Cerebellar cortex (tissue), 1 donor: ENCODE results near the gene NIPSNAP2.
A peak's percentile ranks its signal among the peaks of the same experiment; 100 is the strongest.
"Not testable (repeated sequence)": the region's sequence is repeated elsewhere in the genome, so short reads cannot be mapped to it uniquely, and the experiment has no call there.

ENCODE experiments used
- DNase-seq: peaks from one replicate; pipeline ENCODE4 v3.0.0-alpha.2; 2015; ENCODE audit warnings: low spot score

Gene NIPSNAP2

DNA sequence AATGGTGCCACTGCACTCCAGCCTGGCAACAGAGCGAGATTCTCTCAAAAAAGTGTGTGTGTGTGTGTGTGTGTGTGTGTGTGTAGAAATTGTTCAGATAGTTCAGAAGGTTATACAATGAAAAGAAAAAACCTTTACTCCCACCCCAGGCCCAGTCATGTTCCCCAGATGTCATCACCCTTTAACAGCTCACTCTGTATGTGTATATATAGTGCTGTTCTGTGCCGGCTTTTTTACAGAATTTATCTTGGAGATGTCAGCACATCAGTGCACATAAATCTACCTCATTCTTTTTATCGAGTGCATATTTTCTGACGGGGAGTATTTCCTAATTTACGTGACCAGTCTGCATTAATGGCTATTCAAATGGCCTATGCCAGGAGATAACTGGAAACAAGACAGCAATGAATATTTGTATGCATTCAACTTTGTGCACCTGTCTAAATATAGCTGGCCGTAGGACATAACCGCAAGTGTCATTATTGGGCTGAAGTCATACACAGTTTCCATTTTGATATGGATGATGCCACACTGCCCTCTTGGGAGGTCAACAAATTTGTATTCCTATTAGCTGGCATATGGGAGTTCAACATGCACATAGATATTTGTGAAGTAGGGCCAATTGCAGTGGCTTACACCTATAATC lies 11.7 kb downstream of the NIPSNAP2 start:
- DNase-seq: no peak

DNA sequence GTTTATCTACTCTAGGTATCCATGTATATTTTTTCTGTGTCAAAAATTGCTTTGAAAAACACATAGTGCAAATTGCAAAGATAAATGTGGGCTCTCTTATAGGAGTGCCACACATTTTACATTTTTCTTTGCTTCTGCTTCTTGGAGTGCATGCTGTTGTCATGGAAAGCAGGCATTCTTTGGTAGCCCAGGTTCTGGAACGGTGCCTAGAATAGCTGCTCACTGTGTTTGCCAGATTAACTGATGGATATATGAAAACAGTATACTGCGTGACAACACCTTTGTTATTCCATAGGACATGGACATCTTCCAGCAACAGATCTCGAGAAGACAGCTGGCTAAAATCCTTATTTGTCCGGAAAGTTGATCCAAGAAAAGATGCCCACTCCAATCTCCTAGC lies 13.4 kb downstream of the NIPSNAP2 start:
- DNase-seq: peak; percentile 53

GRCh38 chr7:55980266-55980665 lies 15.9 kb downstream of the NIPSNAP2 start:
- no peak for DNase-seq

DNA sequence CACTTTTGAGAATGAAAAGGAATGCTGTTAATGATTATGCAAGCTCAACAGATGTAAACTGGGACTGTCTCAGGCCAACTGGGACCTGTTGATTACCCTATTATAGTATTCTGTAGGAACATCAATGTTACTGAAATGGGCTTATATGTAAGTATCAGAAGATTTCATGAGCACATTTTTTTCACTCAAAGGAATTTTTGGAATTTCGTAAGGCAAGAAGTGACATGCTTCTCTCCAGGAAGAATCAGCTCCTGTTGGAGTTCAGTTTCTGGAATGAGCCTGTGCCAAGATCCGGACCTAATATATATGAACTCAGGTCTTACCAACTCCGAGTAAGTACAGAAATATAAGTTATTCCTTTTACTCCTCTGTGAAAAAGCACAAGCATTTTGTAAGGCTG lies 19.2 kb downstream of the NIPSNAP2 start:
- DNase-seq: no peak

- DNase-seq: no peak
These were observed 28.0 kb downstream of the NIPSNAP2 start for GRCh38 chr7:55992346-55992745.

DNA sequence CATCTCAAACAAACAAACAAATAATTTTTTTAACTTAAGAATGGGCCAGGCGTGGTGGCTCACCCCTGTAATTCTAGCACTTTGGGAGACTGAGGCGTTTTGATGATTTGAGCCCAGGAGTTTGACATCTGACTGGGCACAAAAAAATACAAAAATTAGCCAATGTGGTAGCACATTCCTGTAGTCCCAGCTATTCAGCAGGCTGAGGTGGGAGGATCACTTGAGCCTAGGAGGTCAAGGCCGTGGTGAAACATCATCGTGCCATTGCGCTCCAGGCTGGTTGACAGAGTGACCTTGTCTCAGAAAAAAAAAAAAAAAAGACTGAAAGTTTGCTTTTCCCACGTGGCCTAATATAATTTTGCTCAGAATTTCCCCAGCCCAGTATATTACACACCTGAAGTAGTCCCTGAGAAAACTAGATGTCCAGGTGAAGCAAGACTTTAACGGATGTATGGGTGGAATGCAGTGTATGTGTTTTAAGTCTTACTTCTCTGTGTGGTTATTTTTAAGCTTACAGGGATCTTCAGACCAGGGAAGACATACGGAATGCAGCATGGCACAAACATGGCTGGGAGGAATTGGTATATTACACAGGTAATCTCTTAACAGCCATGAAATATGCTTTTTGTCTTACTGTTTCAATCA lies 32.6 kb downstream of the NIPSNAP2 start:
- DNase-seq: no peak

- DNase-seq: no peak
These were observed 39.4 kb downstream of the NIPSNAP2 start for GRCh38 chr7:56003749-56004148.

GRCh38 chr7:56007167-56007652 lies 42.8 kb downstream of the NIPSNAP2 start:
- DNase-seq: no peak

DNA sequence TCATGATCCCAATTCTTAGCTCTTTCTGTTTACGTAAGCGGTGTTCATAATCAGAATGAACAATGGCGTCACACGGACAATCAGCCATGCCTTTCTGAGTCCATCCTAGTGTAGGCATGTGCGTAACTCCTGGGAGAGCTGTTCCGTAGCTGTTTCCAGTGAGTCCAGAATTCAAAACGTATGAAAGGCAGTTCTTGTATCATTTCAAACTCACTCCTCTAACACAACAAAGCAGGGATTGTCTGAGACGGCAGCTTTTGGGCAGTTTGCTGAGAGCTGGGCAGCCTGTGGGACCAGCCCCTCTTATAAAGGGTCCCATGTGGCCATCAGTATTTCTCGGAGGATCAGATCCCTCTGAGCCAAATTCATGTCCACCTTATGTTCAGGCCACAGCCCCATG lies 43.5 kb downstream of the NIPSNAP2 start:
- no peak for DNase-seq

- peak; percentile 39 for DNase-seq
These were observed 45.3 kb downstream of the NIPSNAP2 start for GRCh38 chr7:56009695-56010094.

- not testable (repeated sequence) for DNase-seq
These were observed 52.6 kb downstream of the NIPSNAP2 start for GRCh38 chr7:56017015-56017414.

DNA sequence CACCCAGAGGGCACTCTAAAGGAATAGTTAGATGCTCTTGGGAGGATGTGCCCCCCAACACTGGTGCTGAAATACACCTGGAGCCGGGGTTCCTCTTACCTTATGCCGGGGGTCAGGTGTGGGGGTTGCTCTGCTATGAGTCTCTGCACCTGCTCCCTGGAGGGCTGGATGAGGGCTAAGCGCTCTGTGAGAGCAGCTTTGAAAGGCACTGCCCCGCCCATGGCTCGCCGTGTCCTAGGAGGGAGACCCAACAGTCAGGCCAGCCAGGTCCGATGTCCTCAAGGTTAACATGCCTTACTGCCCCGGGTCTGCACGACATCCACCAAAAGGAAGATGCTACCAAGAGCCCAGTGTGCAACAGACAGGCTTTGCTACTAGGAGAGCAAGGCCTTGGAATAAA lies 55.1 kb downstream of the NIPSNAP2 start:
- no peak for DNase-seq

DNA sequence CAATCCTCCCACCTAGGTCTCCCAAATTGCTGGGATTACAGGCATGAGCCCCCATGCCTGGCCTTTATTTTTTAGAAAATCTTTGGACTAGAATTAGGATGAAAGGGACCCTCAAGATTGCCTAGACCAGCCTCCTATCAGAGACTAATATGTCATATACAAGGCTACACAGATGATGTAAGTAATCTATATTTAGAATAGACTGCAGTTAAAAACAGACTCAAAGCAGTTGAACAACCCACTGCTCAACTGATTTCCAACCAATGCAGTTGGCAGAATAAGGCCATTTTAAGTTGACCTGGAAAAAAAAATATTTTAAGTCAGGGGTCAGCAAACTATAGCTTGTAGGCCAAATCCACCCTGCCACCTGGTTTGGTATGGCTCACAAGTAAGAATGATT lies 59.1 kb downstream of the NIPSNAP2 start:
- DNase-seq: no peak

DNA sequence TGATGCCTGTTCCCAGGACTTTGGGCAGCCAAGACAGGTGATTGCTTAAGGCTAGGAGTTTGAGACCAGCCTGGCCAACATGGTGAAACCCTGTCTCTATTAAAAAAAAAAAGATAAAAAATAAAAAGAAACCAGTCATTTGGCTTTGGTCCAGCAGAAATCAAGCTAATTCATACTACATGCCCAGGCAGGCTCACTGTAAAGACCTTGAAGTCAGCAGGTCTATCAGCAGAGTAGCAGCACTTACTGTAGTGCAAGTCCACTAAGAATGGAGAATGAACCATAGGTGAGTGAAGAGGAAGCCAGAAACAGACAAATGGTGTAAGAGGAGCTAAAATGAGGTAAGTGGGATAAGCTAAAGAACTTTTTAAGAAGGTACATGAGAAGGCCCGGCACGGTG lies 62.2 kb downstream of the NIPSNAP2 start:
- DNase-seq: no peak

- DNase-seq: no peak
These were observed 64.7 kb downstream of the NIPSNAP2 start for GRCh38 chr7:56028942-56029630.

DNA sequence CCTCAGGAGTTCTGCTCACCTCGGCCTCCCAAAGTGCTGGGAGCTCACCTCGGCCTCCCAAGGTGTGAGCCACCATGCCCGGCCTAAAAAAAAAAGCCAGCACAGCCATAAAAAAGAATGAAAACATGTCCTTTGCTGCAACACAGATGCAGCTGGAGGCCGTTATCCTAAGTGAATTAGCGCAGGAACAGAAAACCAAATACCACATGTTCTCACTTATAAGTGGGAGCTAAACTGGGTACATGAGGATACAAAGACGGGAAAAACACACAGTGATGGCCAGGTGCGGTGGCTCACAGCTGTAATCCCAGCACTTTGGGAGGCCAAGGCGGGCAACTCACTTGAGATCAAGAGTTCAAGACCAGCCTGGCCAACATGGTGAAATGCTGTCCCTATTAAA lies 66.0 kb downstream of the NIPSNAP2 start:
- DNase-seq: no peak

GRCh38 chr7:56031556-56031955 lies 67.2 kb downstream of the NIPSNAP2 start:
- DNase-seq: not testable (repeated sequence)

DNA sequence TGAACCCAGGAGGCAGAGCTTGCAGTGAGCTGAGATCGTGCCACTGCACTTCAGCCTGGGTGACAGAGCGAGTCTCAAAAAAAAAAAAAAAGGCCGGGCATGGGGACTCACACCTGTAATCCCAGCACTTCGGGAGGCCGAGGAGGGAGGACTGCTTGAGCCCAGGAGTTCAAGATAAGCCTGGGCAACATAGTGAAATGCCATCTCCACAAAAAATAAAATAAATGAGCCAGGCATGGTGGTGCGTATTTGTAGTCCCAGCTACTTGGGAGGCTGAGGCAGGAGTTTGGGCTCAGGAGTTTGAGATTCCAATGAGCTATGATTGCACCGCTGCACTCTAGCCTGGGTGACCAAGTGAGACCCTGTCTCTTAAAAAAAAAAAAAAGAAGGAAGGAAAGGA lies 68.2 kb downstream of the NIPSNAP2 start:
- DNase-seq: not testable (repeated sequence)

GRCh38 chr7:56033671-56034432 lies 69.5 kb downstream of the NIPSNAP2 start:
- peak; percentile 83 for DNase-seq

DNA sequence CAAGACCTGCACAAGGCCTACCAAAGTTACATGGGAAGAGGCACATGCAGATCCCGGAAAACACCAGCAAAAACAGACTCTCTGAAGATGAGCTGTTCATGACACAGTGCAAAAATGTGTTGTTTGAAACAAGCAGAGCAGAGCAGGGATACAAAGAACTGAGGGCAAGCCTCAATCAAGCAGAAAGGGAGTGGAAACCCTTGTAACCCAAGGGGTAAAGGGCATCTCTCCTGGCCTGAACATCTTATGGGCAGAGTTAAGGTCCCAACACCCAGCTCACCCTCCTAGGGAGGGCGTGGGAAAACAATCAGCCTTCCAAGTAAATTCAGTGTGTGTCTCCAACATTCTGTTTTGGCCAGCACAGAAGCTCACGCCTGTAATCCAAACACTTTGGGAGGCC lies 76.3 kb downstream of the NIPSNAP2 start:
- DNase-seq: no peak

GRCh38 chr7:56045758-56046157 lies 81.4 kb downstream of the NIPSNAP2 start:
- not testable (repeated sequence) for DNase-seq

- no peak for DNase-seq
These were observed 82.5 kb downstream of the NIPSNAP2 start for GRCh38 chr7:56046721-56047445.
